Esophagus squamous epithelium (tissue), 5 donors: Measurements from ENCODE around the gene POC1B. TPM values are rescaled to one million over a fixed set of nuclear protein-coding genes. Genes with fewer than 3 reads are reported as not detected.

Source experiments
- DNase-seq: peaks from one replicate; lab custom pipeline; 2025; lab: John Stamatoyannopoulos, UW
- H3K27ac ChIP-seq, 4 donors: fragments of 200-600 bp; sonication (generic); one replicate each; pipeline ENCODE4 v1.5.1; 2016 to 2019; ENCODE audit warnings: mild to moderate bottlenecking in 1 of 4
- H3K27me3 ChIP-seq, 4 donors: fragments of 200-600 bp; sonication (generic); 1 replicate in 3 of 4; 2 replicates in 1 of 4; pipeline versions ENCODE4 v1.5.1 to v1.6.0; 2017 to 2021; ENCODE audit warnings: antibody characterized with exemption in 1 of 4
- H3K36me3 ChIP-seq, 3 donors: fragments of 200-600 bp; sonication (generic); one replicate each; pipeline ENCODE4 v1.5.1; 2016 to 2019
- H3K4me1 ChIP-seq, 3 donors: fragments of 200-600 bp; sonication (generic); one replicate each; pipeline ENCODE4 v1.5.1; 2017 to 2019
- H3K4me3 ChIP-seq, 4 donors: fragments of 200-600 bp; sonication (generic); 1 replicate in 3 of 4; 2 replicates in 1 of 4; pipeline ENCODE4 v1.5.1; 2016 to 2019; ENCODE audit warnings: mild to moderate bottlenecking in 2 of 4, moderate library complexity in 1 of 4
- H3K9me3 ChIP-seq, 3 donors: fragments of 200-600 bp; sonication (generic); one replicate each; pipeline ENCODE4 v1.5.1; 2016 to 2019
- CTCF ChIP-seq, 6 experiments: fragments of 450-650 bp in 4 of 6; fragments of 200-600 bp in 2 of 6; sonication (generic) in 2 of 6; IDR thresholded peaks; one replicate each; pipeline ENCODE4 v1.5.1; 2016 to 2019; ENCODE audit warnings: antibody characterized with exemption in 6 of 6, mild to moderate bottlenecking in 4 of 6, moderate library complexity in 4 of 6
- POLR2A ChIP-seq, 4 donors: fragments of 450-650 bp; IDR thresholded peaks; one replicate each; pipeline ENCODE4 v1.6.1; 2017; ENCODE audit warnings: antibody characterized with exemption in 4 of 4, mild to moderate bottlenecking in 4 of 4, moderate library complexity in 3 of 4
- WGBS, 2 donors: methylation state at CpG; one replicate each; pipeline ENCODE4 v1.1.5; 2018; 5-methylcytosine and 5-hydroxymethylcytosine counted together
- intact Hi-C: fragments of 100-400 bp; cut with DNase I; formaldehyde crosslinking; loops from one replicate; pipeline ENCODE4 v1.15.0; 2022
- total RNA-seq, 4 donors: library from RNA; depleted of rRNA; stranded (reverse); fragments of >200 nt; gene quantifications; one replicate each; pipeline ENCODE4 v1.1.0, GENCODE V29; 2016
- donor health status: DM: yes; HTN: yes; CAD: no.

Gene POC1B
- total RNA-seq: 10 to 100 TPM; 12.9 to 21.4 (median 15.3) TPM

- 2% methylated on average over 13 to 15 of the region's 39 CpGs for WGBS, 2 donors
- Histone ChIP-seq H3K4me3 (peak within 1 kb of the TSS; percentile 90 to 97 (median 95)), H3K36me3 (no peaks in the 10 kb centered on the region), H3K27ac (peak within 1 kb of the TSS; percentile 91 to 97 (median 94)), H3K27me3 (no peaks in the 10 kb centered on the region), H3K9me3 (no peaks in the 10 kb centered on the region), H3K4me1 (peaks cover 19 to 46% (median 27%) of the 10 kb centered on the region in 3 donors)
- peak; percentile 33 for DNase-seq
- intact Hi-C loops: no loop called here
- TF ChIP-seq CTCF (IDR thresholded peaks at IDR 0.05): peak in 2 of 6 experiments; percentile 3 to 10
- peak in 1 of 4 donors; percentile 42 for TF ChIP-seq POLR2A (IDR thresholded peaks at IDR 0.05)
Measured at GRCh38 chr12:89525824-89526770, at the start of gene POC1B. POC1B (minus strand) TSS chr12:89526047; CDS start chr12:89525895, 152 bp downstream.

- Histone ChIP-seq H3K27me3 (no peaks in the 10 kb centered on the region), H3K4me3 (no peak overlapping the region), H3K4me1 (no peaks in the 10 kb centered on the region), H3K36me3 (no peaks in the 10 kb centered on the region), H3K27ac (no peak overlapping the region), H3K9me3 (no peaks in the 10 kb centered on the region)
- WGBS, 2 donors: 77 to 89% methylated on average over 1 of the region's 1 CpG
- TF ChIP-seq POLR2A (IDR thresholded peaks at IDR 0.05) (no peak), CTCF (IDR thresholded peaks at IDR 0.05) (no peak)
- no peak for DNase-seq
- intact Hi-C loops: no loop called here
Measured at GRCh38 chr12:89575374-89575773, 49.5 kb upstream of the POC1B start.

GRCh38 chr12:89574736-89575208, 48.9 kb upstream of the POC1B start:
- no peaks in the 10 kb centered on the region for H3K9me3 ChIP-seq
- H3K4me3 ChIP-seq: no peak overlapping the region
- no peak for DNase-seq
- no peak for TF ChIP-seq POLR2A (IDR thresholded peaks at IDR 0.05)
- no peak for TF ChIP-seq CTCF (IDR thresholded peaks at IDR 0.05)
- H3K27ac ChIP-seq: no peak overlapping the region
- no peaks in the 10 kb centered on the region for H3K36me3 ChIP-seq
- H3K4me1 ChIP-seq: peaks cover 0 to under 1% (median 0%) of the 10 kb centered on the region in 3 donors
- intact Hi-C loops: no loop called here
- 56% methylated on average over 2 of the region's 2 CpGs for WGBS, 2 donors
- H3K27me3 ChIP-seq: no peaks in the 10 kb centered on the region

GRCh38 chr12:89573051-89573810, 47.4 kb upstream of the POC1B start:
- Histone ChIP-seq H3K27ac (no peak overlapping the region), H3K4me3 (no peak overlapping the region), H3K36me3 (no peaks in the 10 kb centered on the region), H3K9me3 (no peaks in the 10 kb centered on the region), H3K4me1 (peaks cover 0 to 16% (median 0%) of the 10 kb centered on the region in 3 donors), H3K27me3 (no peaks in the 10 kb centered on the region)
- no peak for TF ChIP-seq POLR2A (IDR thresholded peaks at IDR 0.05)
- TF ChIP-seq CTCF (IDR thresholded peaks at IDR 0.05): no peak
- 79 to 85% methylated on average over 5 of the region's 5 CpGs for WGBS, 2 donors
- intact Hi-C loops: no loop called here
- no peak for DNase-seq
